ENCODE results near the gene CNOT6.

- TF ChIP-seq CTCF (IDR thresholded peaks at IDR 0.05 in 4 of 5, conservative IDR thresholded peaks at IDR 0.05 in 1 of 5): no peak
- no peak for TF ChIP-seq POLR2A (IDR thresholded peaks at IDR 0.05)
Observed at GRCh38 chr5:180601591-180602480, 107.7 kb downstream of the CNOT6 start.
